Activated T-cell treated with anti-CD3 and anti-CD28 coated beads, Interleukin-2, amount 50 U/mL, for 72 hours (primary cell): Measurements from ENCODE around the gene VPS45. TPM values are rescaled to one million over a fixed set of nuclear protein-coding genes. Genes with fewer than 3 reads are reported as not detected.

Source experiments
- ATAC-seq, 2 donors: fragments of 150-1000 bp; cut with Tn5 transposase; replicated peaks in 1 of 2; 2 replicates each; pipeline ENCODE4 v1.10.0; 2021; ENCODE audit warnings: moderate library complexity in 2 of 2, mild to moderate bottlenecking in 1 of 2
- DNase-seq, 2 donors: peaks; one replicate each; pipeline ENCODE4 v3.0.0; 2021 to 2022; ENCODE audit warnings: mixed read lengths in 1 of 2
- H3K27ac Mint-ChIP-seq: one replicate; pipeline ENCODE4 v1.8.0; 2022; ENCODE audit warnings: mild to moderate bottlenecking, moderate library complexity, mixed read lengths
- H3K27me3 Mint-ChIP-seq: one replicate; pipeline ENCODE4 v1.8.0; 2022; ENCODE audit warnings: low read depth, mixed read lengths
- H3K36me3 Mint-ChIP-seq, 2 donors: one replicate each; pipeline ENCODE4 v1.8.0; 2022; ENCODE audit warnings: mixed read lengths in 2 of 2, mild to moderate bottlenecking in 1 of 2; ENCODE audit not compliant: insufficient read depth in 2 of 2
- H3K4me1 Mint-ChIP-seq: one replicate; pipeline ENCODE4 v1.8.0; 2022; ENCODE audit warnings: low read depth, mixed read lengths
- H3K4me3 Mint-ChIP-seq, 2 donors: one replicate each; pipeline ENCODE4 v1.8.0; 2022; ENCODE audit warnings: mild to moderate bottlenecking in 2 of 2, mixed read lengths in 2 of 2, moderate library complexity in 2 of 2
- H3K9me3 Mint-ChIP-seq, 2 donors: one replicate each; pipeline ENCODE4 v1.8.0; 2022; ENCODE audit warnings: mixed read lengths in 2 of 2
- total RNA-seq, 2 donors: library from RNA; stranded (reverse); gene quantifications; one replicate each; pipeline ENCODE4 v1.2.3, GENCODE V29; 2022

Gene VPS45
- total RNA-seq, 2 donors from 2014 or later: 32.4 to 35.4 TPM

- no peak for ATAC-seq
These were observed 92.0 kb downstream of the VPS45 start for GRCh38 chr1:150159550-150159949.

GRCh38 chr1:150160964-150161621 is 93.5 kb downstream of the VPS45 start:
- ATAC-seq (no peak), DNase-seq (no peak)
- Mint-ChIP-seq H3K27ac (no peak overlapping the region), H3K9me3 (no peaks in the 10 kb centered on the region), H3K4me3 (peak overlapping the region; percentile 50 to 60), H3K4me1 (peaks cover 70% of the 10 kb centered on the region), H3K36me3 (peaks cover 3 to 8% of the 10 kb centered on the region in 2 donors), H3K27me3 (no peaks in the 10 kb centered on the region)

More at GRCh38 chr1:150159550-150159949, 92.0 kb downstream of the VPS45 start:
- H3K27me3 Mint-ChIP-seq: no peaks in the 10 kb centered on the region
- H3K4me1 Mint-ChIP-seq: peaks cover 57% of the 10 kb centered on the region
- H3K27ac Mint-ChIP-seq: no peak overlapping the region
- peaks cover 3 to 11% of the 10 kb centered on the region in 2 donors for H3K36me3 Mint-ChIP-seq
- H3K4me3 Mint-ChIP-seq: peak overlapping the region; percentile 9 to 60
- no peak for DNase-seq
- no peaks in the 10 kb centered on the region for H3K9me3 Mint-ChIP-seq

GRCh38 chr1:150161747-150162581 is 94.4 kb downstream of the VPS45 start:
- ATAC-seq: no peak
- H3K4me1 Mint-ChIP-seq: peaks cover 70% of the 10 kb centered on the region
- H3K9me3 Mint-ChIP-seq: no peaks in the 10 kb centered on the region
- no peak for DNase-seq
- no peak overlapping the region for H3K4me3 Mint-ChIP-seq
- H3K27me3 Mint-ChIP-seq: no peaks in the 10 kb centered on the region
- no peak overlapping the region for H3K27ac Mint-ChIP-seq
- peaks cover 3 to 4% of the 10 kb centered on the region in 2 donors for H3K36me3 Mint-ChIP-seq

- no peak for ATAC-seq
- Mint-ChIP-seq H3K27ac (no peak overlapping the region), H3K27me3 (no peaks in the 10 kb centered on the region), H3K9me3 (no peaks in the 10 kb centered on the region), H3K4me1 (peaks cover 70% of the 10 kb centered on the region), H3K36me3 (peaks cover 3 to 4% of the 10 kb centered on the region in 2 donors), H3K4me3 (no peak overlapping the region)
- no peak for DNase-seq
These were observed 94.9 kb downstream of the VPS45 start for GRCh38 chr1:150162582-150162861.

DNA sequence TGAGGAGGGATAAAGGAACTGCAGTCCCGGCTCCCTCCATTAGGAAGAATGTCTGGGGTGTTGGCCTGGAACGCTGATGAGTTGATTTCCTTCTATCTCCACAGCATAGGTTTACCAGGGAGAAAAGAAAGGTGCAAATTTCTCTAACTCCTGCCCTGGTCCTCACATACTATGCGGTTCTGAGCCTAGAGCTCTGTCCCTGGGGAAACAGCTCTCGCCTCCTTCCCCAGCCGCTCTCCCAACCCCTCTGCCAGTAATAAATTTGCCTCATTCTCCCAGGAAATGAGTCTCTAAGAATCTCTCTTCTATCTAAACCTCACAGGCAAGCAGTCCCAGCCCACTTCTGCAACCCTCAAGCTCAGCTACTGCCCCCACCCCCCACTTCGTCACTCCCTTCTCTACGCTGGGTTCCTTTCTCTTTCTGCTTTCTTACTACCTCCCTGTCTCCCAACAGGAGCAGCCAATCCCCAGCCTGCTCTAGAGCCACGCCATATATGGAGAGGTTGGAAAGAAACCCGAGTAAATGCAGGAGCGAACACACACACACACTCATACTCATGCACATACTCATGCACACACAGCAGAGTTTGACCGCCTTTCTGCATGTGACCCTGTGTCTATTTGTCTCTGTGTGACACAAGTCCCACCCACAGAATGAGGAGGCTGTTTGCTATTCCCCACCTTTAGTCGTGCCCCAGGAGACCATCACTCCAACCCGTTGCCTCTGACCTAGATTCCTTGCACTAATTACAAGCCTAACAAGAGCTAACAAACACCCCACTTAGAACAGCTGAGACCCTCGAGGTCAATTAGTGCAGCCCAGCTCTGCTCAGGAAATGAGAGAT is 95.5 kb downstream of the VPS45 start:
- Mint-ChIP-seq H3K27me3 (no peaks in the 10 kb centered on the region), H3K27ac (no peak overlapping the region), H3K4me1 (peaks cover 68% of the 10 kb centered on the region), H3K9me3 (no peaks in the 10 kb centered on the region), H3K36me3 (peaks cover 1 to 2% of the 10 kb centered on the region in 2 donors), H3K4me3 (peak overlapping the region in 1 of 2 donors; percentile 42)
- DNase-seq (no peak), ATAC-seq (peak; percentile 14 to 19)

DNA sequence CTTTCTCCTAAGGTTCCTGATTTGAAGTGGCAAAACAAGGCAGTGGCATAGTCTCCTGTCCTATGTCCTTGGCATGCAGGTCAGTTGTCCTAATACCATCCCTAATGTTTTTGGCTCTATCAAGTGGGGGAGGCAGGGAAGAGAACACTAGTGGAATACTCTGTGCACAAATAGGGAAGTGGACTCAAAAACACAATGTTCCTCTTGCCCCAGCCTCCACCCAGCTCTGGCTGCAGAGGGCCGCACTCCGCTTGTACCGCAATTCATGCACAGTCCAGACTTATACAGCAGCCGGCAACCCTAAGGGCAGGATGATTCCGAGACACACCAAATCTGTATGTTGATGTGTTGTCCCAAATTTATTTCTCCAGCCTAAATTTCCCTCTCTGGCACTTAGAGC is 96.6 kb downstream of the VPS45 start:
- Mint-ChIP-seq H3K9me3 (no peaks in the 10 kb centered on the region), H3K4me1 (peaks cover 60% of the 10 kb centered on the region), H3K27me3 (no peaks in the 10 kb centered on the region), H3K4me3 (no peak overlapping the region), H3K36me3 (no peaks in the 10 kb centered on the region), H3K27ac (no peak overlapping the region)
- ATAC-seq (no peak), DNase-seq (no peak)

DNA sequence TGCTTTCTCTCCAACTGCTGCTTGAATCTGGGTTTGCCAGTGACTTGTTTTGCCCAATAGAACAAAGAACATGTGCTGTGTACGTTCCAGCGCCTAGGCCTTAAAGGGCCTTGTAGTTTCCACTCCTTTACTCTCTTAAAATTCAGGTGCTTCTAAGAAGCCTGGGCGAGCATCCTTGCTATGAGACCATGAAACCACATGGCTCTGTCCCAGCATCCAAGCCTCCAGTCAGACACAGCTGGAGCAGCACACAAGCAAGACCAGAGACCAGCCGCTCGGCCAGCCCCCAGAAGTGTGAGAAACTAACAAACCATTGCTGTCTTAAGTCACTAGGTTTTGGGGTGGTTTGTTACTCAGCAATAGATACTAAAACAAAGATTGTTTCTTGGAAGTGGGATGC is 97.2 kb downstream of the VPS45 start:
- no peak overlapping the region for H3K27ac Mint-ChIP-seq
- H3K4me3 Mint-ChIP-seq: no peak overlapping the region
- no peaks in the 10 kb centered on the region for H3K27me3 Mint-ChIP-seq
- peaks cover 55% of the 10 kb centered on the region for H3K4me1 Mint-ChIP-seq
- ATAC-seq (no peak), DNase-seq (no peak)
- H3K36me3 Mint-ChIP-seq: no peaks in the 10 kb centered on the region
- H3K9me3 Mint-ChIP-seq: no peaks in the 10 kb centered on the region

GRCh38 chr1:150165622-150166612 is 98.3 kb downstream of the VPS45 start:
- Mint-ChIP-seq H3K9me3 (no peaks in the 10 kb centered on the region), H3K4me1 (peaks cover 43% of the 10 kb centered on the region), H3K27me3 (no peaks in the 10 kb centered on the region), H3K27ac (no peak overlapping the region), H3K4me3 (no peak overlapping the region), H3K36me3 (no peaks in the 10 kb centered on the region)
- DNase-seq (peak; percentile 50 to 62), ATAC-seq (peak; percentile 44 to 51)

GRCh38 chr1:150168960-150169601 is 101.5 kb downstream of the VPS45 start:
- peak; percentile 72 to 75 for ATAC-seq
- H3K27me3 Mint-ChIP-seq: no peaks in the 10 kb centered on the region
- H3K36me3 Mint-ChIP-seq: no peaks in the 10 kb centered on the region
- peaks cover 16% of the 10 kb centered on the region for H3K4me1 Mint-ChIP-seq
- H3K9me3 Mint-ChIP-seq: no peaks in the 10 kb centered on the region
- peak; percentile 69 to 72 for DNase-seq
- H3K27ac Mint-ChIP-seq: no peak overlapping the region
- H3K4me3 Mint-ChIP-seq: no peak overlapping the region

DNA sequence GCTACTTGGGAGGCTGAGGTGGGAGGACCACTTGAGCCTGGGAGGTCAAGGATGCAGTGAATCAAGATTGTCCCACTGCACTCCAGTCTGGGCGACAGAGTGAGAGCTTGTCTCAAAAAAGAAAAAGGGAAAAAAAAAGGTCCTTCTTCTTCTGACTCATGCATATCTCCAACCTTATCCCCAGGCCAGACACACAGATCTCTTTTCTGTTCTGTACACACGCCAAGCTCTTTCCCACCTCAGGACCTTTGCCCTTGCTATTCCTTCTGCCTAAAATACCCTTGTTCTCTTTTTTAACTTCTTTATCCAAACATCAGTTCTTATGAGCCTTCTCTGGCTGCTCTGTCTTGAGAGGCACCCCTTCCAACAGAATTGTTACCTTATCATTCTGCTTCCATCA is 104.2 kb downstream of the VPS45 start:
- Mint-ChIP-seq H3K4me3 (no peak overlapping the region), H3K9me3 (no peaks in the 10 kb centered on the region), H3K4me1 (no peaks in the 10 kb centered on the region), H3K27me3 (no peaks in the 10 kb centered on the region), H3K27ac (peak overlapping the region; percentile 31), H3K36me3 (no peaks in the 10 kb centered on the region)
- ATAC-seq (no peak), DNase-seq (no peak)

- H3K27me3 Mint-ChIP-seq: no peaks in the 10 kb centered on the region
- H3K4me1 Mint-ChIP-seq: no peaks in the 10 kb centered on the region
- H3K9me3 Mint-ChIP-seq: no peaks in the 10 kb centered on the region
- H3K27ac Mint-ChIP-seq: no peak overlapping the region
- DNase-seq (no peak), ATAC-seq (no peak)
- H3K4me3 Mint-ChIP-seq: no peak overlapping the region
- H3K36me3 Mint-ChIP-seq: no peaks in the 10 kb centered on the region
These were observed 105.6 kb downstream of the VPS45 start for GRCh38 chr1:150173141-150173585.

DNA sequence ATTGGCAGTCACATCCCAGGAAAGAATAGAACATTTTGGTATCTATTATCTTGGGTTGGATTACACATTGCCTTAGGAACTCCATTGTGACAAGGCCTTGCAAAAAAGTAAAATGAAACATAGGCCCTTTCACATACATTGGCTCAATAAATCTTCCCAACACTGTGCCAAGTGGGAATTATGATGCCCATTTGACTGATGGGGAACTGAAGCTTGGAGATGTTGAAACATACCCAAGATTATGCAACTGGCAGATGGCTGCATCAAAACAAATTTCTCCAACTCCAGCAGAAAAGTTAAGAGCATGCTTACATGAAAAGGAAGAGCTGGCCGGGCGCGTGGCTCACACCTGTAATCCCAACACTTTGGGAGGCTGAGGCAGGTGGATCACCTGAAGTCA is 109.0 kb downstream of the VPS45 start:
- Mint-ChIP-seq H3K4me1 (no peaks in the 10 kb centered on the region), H3K27me3 (no peaks in the 10 kb centered on the region), H3K27ac (no peak overlapping the region), H3K4me3 (no peak overlapping the region), H3K9me3 (no peaks in the 10 kb centered on the region), H3K36me3 (no peaks in the 10 kb centered on the region)
- DNase-seq (no peak), ATAC-seq (no peak)
